ENCODE measurements around the gene NCKAP5. TPM values are rescaled to one million over a fixed set of nuclear protein-coding genes. Genes with fewer than 3 reads are reported as not detected.

NCKAP5 gene
- total RNA-seq, 1 donor from 2014 or later, result 0.46 TPM

DNA sequence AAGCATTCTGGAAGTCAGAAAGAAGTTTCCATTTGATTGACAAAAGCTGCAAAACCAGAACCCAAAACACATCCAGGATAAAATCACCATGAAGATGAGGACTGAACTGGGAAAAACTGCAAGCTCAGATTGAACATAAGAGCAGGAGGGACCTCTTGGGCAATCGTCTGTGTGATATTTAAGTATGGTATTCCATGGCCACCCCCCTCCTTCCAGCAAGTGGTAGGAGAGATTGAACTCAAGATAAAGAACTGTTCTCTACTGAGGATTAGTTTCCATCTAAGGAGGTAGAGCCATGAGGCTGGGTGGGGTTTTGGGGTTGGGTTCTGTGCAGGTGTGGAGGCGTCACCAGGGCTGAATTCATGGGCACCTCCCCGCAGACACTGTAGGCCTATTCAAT is 251.1 kb downstream of the NCKAP5 start:
- Mint-ChIP-seq H3K36me3 (ENCODE audit: unreplicated experiment) (no peaks in the 10 kb centered on the region), H3K27ac (ENCODE audit: unreplicated experiment) (no peak overlapping the region), H3K4me3 (ENCODE audit: unreplicated experiment) (no peak overlapping the region)

DNA sequence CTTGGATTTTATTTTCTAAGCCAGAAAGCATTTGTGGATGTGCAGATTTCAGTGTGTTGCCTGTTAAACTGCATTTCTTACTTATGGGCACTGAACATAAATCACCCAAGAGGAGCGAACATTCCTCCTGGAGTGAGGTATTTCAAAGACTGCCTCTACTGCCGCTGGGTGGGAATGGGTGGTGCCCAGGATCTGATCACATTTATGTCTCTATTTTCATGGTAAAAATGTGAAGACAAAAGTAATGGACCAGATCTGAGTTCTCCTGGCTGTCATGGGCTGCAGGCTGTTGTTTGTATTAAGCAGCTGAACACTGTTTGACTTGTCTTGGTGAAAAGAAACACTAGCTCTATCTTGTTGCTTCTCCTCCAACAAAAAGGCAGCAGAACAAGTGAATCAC is 251.7 kb downstream of the NCKAP5 start:
- TF ChIP-seq, protein P1, sequence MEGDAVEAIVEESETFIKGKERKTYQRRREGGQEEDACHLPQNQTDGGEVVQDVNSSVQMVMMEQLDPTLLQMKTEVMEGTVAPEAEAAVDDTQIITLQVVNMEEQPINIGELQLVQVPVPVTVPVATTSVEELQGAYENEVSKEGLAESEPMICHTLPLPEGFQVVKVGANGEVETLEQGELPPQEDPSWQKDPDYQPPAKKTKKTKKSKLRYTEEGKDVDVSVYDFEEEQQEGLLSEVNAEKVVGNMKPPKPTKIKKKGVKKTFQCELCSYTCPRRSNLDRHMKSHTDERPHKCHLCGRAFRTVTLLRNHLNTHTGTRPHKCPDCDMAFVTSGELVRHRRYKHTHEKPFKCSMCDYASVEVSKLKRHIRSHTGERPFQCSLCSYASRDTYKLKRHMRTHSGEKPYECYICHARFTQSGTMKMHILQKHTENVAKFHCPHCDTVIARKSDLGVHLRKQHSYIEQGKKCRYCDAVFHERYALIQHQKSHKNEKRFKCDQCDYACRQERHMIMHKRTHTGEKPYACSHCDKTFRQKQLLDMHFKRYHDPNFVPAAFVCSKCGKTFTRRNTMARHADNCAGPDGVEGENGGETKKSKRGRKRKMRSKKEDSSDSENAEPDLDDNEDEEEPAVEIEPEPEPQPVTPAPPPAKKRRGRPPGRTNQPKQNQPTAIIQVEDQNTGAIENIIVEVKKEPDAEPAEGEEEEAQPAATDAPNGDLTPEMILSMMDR (IDR thresholded peaks at IDR 0.05), result no peak
- H3K27ac Mint-ChIP-seq (ENCODE audit: unreplicated experiment), result no peak overlapping the region
- no peaks in the 10 kb centered on the region for H3K36me3 Mint-ChIP-seq (ENCODE audit: unreplicated experiment)
- H3K4me3 Mint-ChIP-seq (ENCODE audit: unreplicated experiment), result no peak overlapping the region
- no peak for DNase-seq (ENCODE audit: extremely low spot score, unreplicated experiment)
- H3K9me3 Mint-ChIP-seq (ENCODE audit: unreplicated experiment), result peaks cover 3% of the 10 kb centered on the region
- H3K27me3 Mint-ChIP-seq (ENCODE audit: unreplicated experiment), result peaks cover 3% of the 10 kb centered on the region
- peaks cover 2% of the 10 kb centered on the region for H3K4me1 Mint-ChIP-seq (ENCODE audit: unreplicated experiment)

More for the DNA sequence above, 251.1 kb downstream of the NCKAP5 start:
- peaks cover 2% of the 10 kb centered on the region for H3K4me1 Mint-ChIP-seq (ENCODE audit: unreplicated experiment)
- H3K27me3 Mint-ChIP-seq (ENCODE audit: unreplicated experiment), result peaks cover 3% of the 10 kb centered on the region
- peaks cover 3% of the 10 kb centered on the region for H3K9me3 Mint-ChIP-seq (ENCODE audit: unreplicated experiment)
- no peak for DNase-seq (ENCODE audit: extremely low spot score, unreplicated experiment)
- TF ChIP-seq, protein P1 (IDR thresholded peaks at IDR 0.05), result no peak

- H3K4me3 Mint-ChIP-seq (ENCODE audit: unreplicated experiment), result no peak overlapping the region
Measured at GRCh38 chr2:133315280-133315679, 253.0 kb downstream of the NCKAP5 start.

GRCh38 chr2:133314795-133315194 is 253.5 kb downstream of the NCKAP5 start:
- no peak for DNase-seq (ENCODE audit: extremely low spot score, unreplicated experiment)
- TF ChIP-seq, protein P1 (IDR thresholded peaks at IDR 0.05), result no peak
- Mint-ChIP-seq H3K36me3 (ENCODE audit: unreplicated experiment) (no peaks in the 10 kb centered on the region), H3K4me1 (ENCODE audit: unreplicated experiment) (peaks cover 2% of the 10 kb centered on the region), H3K4me3 (ENCODE audit: unreplicated experiment) (no peak overlapping the region), H3K27ac (ENCODE audit: unreplicated experiment) (no peak overlapping the region), H3K27me3 (ENCODE audit: unreplicated experiment) (peaks cover 3% of the 10 kb centered on the region), H3K9me3 (ENCODE audit: unreplicated experiment) (peaks cover 6% of the 10 kb centered on the region)

More at GRCh38 chr2:133315280-133315679, 253.0 kb downstream of the NCKAP5 start:
- H3K27ac Mint-ChIP-seq (ENCODE audit: unreplicated experiment), result no peak overlapping the region
- peaks cover 6% of the 10 kb centered on the region for H3K9me3 Mint-ChIP-seq (ENCODE audit: unreplicated experiment)
- TF ChIP-seq, protein P1 (IDR thresholded peaks at IDR 0.05), result no peak
- H3K36me3 Mint-ChIP-seq (ENCODE audit: unreplicated experiment), result no peaks in the 10 kb centered on the region
- H3K4me1 Mint-ChIP-seq (ENCODE audit: unreplicated experiment), result peaks cover 2% of the 10 kb centered on the region
- DNase-seq (ENCODE audit: extremely low spot score, unreplicated experiment), result no peak
- peaks cover 3% of the 10 kb centered on the region for H3K27me3 Mint-ChIP-seq (ENCODE audit: unreplicated experiment)

DNA sequence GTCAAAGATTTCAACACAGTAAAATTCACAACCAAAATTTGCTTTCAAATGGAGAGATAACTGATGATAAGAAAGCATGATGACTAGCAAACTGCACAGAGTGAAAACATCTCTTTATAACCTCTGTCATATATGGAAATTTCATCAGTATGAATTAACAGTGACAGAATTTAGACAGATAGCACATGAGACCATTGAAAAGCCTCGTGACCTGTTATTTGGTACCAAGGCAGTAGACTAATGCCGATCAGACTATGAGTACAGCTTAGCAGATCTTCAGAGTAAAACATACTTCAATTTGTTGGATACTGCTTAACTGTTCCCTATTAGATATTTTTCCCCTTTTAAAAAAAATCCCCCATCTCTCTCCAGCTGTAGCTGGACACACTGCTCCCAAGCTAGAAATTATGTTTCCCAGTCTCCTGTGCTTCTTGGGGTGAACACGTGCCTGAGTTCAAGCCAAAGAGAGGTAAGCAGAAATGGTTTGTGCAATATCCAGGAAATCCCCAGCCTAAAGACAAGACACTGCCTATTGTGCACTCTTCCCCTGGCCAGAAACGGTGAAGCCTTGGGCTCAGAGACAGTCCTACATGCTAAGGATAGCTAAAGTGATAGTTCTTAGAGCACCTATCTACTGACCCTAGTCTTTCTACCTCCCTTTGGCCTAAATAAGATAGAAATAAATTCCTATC is 256.1 kb downstream of the NCKAP5 start:
- no peak overlapping the region for H3K27ac Mint-ChIP-seq (ENCODE audit: unreplicated experiment)
- peaks cover 6% of the 10 kb centered on the region for H3K9me3 Mint-ChIP-seq (ENCODE audit: unreplicated experiment)
- no peaks in the 10 kb centered on the region for H3K36me3 Mint-ChIP-seq (ENCODE audit: unreplicated experiment)
- no peak overlapping the region for H3K4me3 Mint-ChIP-seq (ENCODE audit: unreplicated experiment)
- peaks cover 3% of the 10 kb centered on the region for H3K27me3 Mint-ChIP-seq (ENCODE audit: unreplicated experiment)
- H3K4me1 Mint-ChIP-seq (ENCODE audit: unreplicated experiment), result peaks cover 2% of the 10 kb centered on the region
- TF ChIP-seq, protein P1 (IDR thresholded peaks at IDR 0.05), result no peak
- DNase-seq (ENCODE audit: extremely low spot score, unreplicated experiment), result no peak

Measured in osteocyte (in vitro differentiated cells).